SK-N-SH (cell line): ENCODE results near the gene CCDC91. TPM values are rescaled to one million over a fixed set of nuclear protein-coding genes. Genes with fewer than 3 reads are reported as not detected.

Source experiments
- CTCF ChIA-PET: fragments of 300-600, 350-600 bp; formaldehyde crosslinking; extraction: SDS; loops from one replicate; lab custom pipeline; 2021; lab: Yijun Ruan, JAX
- POLR2A ChIA-PET: fragments of 350-600 bp; sonication (Branson Sonifier 250); formaldehyde crosslinking; extraction: SDS; loops from one replicate; lab custom pipeline; 2020; ENCODE audit warnings: antibody characterized with exemption, inconsistent platforms; lab: Yijun Ruan, JAX
- DNase-seq: peaks from one replicate; pipeline ENCODE4 v3.0.0; 2012
- H2AFZ ChIP-seq: fragments of 200-600 bp; sonication (generic); 2 replicates; pipeline ENCODE4 v1.8.1; 2016; ENCODE audit warnings: antibody characterized with exemption, mild to moderate bottlenecking, low read depth
- H3F3A ChIP-seq: fragments of 200-600 bp; sonication (generic); replicated peaks from 2 replicates; pipeline ENCODE3; 2016; ENCODE audit warnings: antibody characterized with exemption, mild to moderate bottlenecking; ENCODE audit not compliant: insufficient read depth
- H3K27ac ChIP-seq, 2 experiments: fragments of 200-500 bp in 1 of 2; fragments of 200-600 bp in 1 of 2; sonication (Bioruptor generic) in 1 of 2; sonication (generic), shearing (Covaris generic) in 1 of 2; 2 replicates each; pipeline versions ENCODE4 v1.5.1 to v1.6.1; 2014 to 2016; ENCODE audit warnings: low read depth in 2 of 2, inconsistent platforms in 1 of 2, low read length in 1 of 2, mild to moderate bottlenecking in 1 of 2, mixed read lengths in 1 of 2
- H3K27me3 ChIP-seq: fragments of 200-600 bp; sonication (generic), shearing (Covaris generic); 2 replicates; pipeline ENCODE4 v1.6.1; 2016; ENCODE audit warnings: mixed run types; ENCODE audit not compliant: insufficient read depth
- H3K36me3 ChIP-seq, 2 experiments: fragments of 200-500 bp in 1 of 2; fragments of 200-600 bp in 1 of 2; sonication (Bioruptor generic) in 1 of 2; sonication (generic) in 1 of 2; replicated peaks in 1 of 2; 2 replicates each; pipeline versions ENCODE3 to v1.5.1; 2014 to 2016; ENCODE audit warnings: low read length in 1 of 2, mild to moderate bottlenecking in 1 of 2; ENCODE audit not compliant: insufficient read depth in 2 of 2, control insufficient read depth in 1 of 2
- H3K4me1 ChIP-seq, 2 experiments: fragments of 200-500 bp in 1 of 2; fragments of 200-600 bp in 1 of 2; sonication (Bioruptor generic) in 1 of 2; sonication (generic), shearing (Covaris generic) in 1 of 2; 2 replicates each; pipeline versions ENCODE4 v1.5.1 to v1.6.1; 2014 to 2016; ENCODE audit warnings: low read depth in 1 of 2, low read length in 1 of 2, mixed run types in 1 of 2; ENCODE audit not compliant: insufficient read depth in 2 of 2, control insufficient read depth in 1 of 2
- H3K4me2 ChIP-seq: fragments of 200-600 bp; sonication (generic), shearing (Covaris generic); 2 replicates; pipeline ENCODE4 v1.6.1; 2017; ENCODE audit warnings: mixed run types
- H3K4me3 ChIP-seq, 2 experiments: fragments of 200-500 bp in 1 of 2; fragments of 200-600 bp in 1 of 2; sonication (Bioruptor generic) in 1 of 2; sonication (generic), shearing (Covaris generic) in 1 of 2; 2 replicates each; pipeline versions ENCODE4 v1.5.1 to v1.8.1; 2014 to 2016; ENCODE audit warnings: low read depth in 2 of 2, inconsistent platforms in 1 of 2, low read length in 1 of 2, mild to moderate bottlenecking in 1 of 2, mixed read lengths in 1 of 2, moderate library complexity in 1 of 2
- H3K79me2 ChIP-seq: fragments of 200-600 bp; sonication (generic); 2 replicates; pipeline ENCODE4 v1.8.1; 2017; ENCODE audit warnings: mild to moderate bottlenecking; ENCODE audit not compliant: insufficient read depth
- H3K9ac ChIP-seq: fragments of 200-600 bp; sonication (generic); 2 replicates; pipeline ENCODE4 v1.6.1; 2017; ENCODE audit warnings: mixed run types
- H3K9me2 ChIP-seq: fragments of 200-600 bp; sonication (generic); 2 replicates; pipeline ENCODE4 v1.6.1; 2017; ENCODE audit warnings: mixed run types
- H3K9me3 ChIP-seq: fragments of 200-600 bp; sonication (generic); 2 replicates; pipeline ENCODE4 v1.6.1; 2017; ENCODE audit warnings: mixed run types, mild to moderate bottlenecking, moderate library complexity
- H4K20me1 ChIP-seq: fragments of 200-600 bp; sonication (generic); 2 replicates; pipeline ENCODE4 v1.6.1; 2017; ENCODE audit warnings: mild to moderate bottlenecking, mixed run types; ENCODE audit not compliant: insufficient read depth
- CHD2 ChIP-seq: fragments of 150-350 bp; IDR thresholded peaks from 2 replicates; pipeline ENCODE4 v1.6.1; 2018; ENCODE audit warnings: low read length; ENCODE audit not compliant: partially characterized antibody
- FOXJ3 ChIP-seq: sonication (generic); formaldehyde crosslinking; IDR thresholded peaks from 2 replicates; pipeline ENCODE4 v1.5.1; 2020; ENCODE audit warnings: mild to moderate bottlenecking, missing genetic modification reagents
- FOXM1 ChIP-seq: IDR thresholded peaks from 2 replicates; pipeline ENCODE4 v1.4.0; 2012; ENCODE audit warnings: low read depth, mild to moderate bottlenecking
- GABPA ChIP-seq: IDR thresholded peaks from 2 replicates; pipeline ENCODE4 v1.4.0; 2012; ENCODE audit warnings: low read depth, mild to moderate bottlenecking
- GATA2 ChIP-seq: sonication (generic); formaldehyde crosslinking; IDR thresholded peaks from 2 replicates; pipeline ENCODE4 v1.5.0; 2020; ENCODE audit warnings: mild to moderate bottlenecking, missing genetic modification reagents
- JUND ChIP-seq: IDR thresholded peaks from 2 replicates; pipeline ENCODE4 v1.4.0; 2012
- MEF2A ChIP-seq: IDR thresholded peaks from 2 replicates; pipeline ENCODE4 v1.4.0; 2012; ENCODE audit warnings: low read depth, borderline replicate concordance
- NFIC ChIP-seq: IDR thresholded peaks from 2 replicates; pipeline ENCODE4 v1.4.0; 2012; ENCODE audit warnings: borderline replicate concordance
- RCOR1 ChIP-seq: fragments of 150-350 bp; IDR thresholded peaks from 2 replicates; pipeline ENCODE4 v1.6.1; 2017; ENCODE audit warnings: antibody characterized with exemption, low read length
- RFX5 ChIP-seq: IDR thresholded peaks from 2 replicates; pipeline ENCODE4 v1.6.1; 2012; ENCODE audit warnings: mild to moderate bottlenecking, improper control_type of control experiment, low read length
- RXRA ChIP-seq: IDR thresholded peaks from 2 replicates; pipeline ENCODE4 v1.4.0; 2012; ENCODE audit warnings: low read depth, mild to moderate bottlenecking, borderline replicate concordance
- SIN3A ChIP-seq: IDR thresholded peaks from 2 replicates; pipeline ENCODE4 v1.6.1; 2012; ENCODE audit warnings: low read depth, mild to moderate bottlenecking, low read length, moderate library complexity, borderline replicate concordance
- SMC3 ChIP-seq: IDR thresholded peaks from 2 replicates; pipeline ENCODE4 v1.6.1; 2012; ENCODE audit warnings: low read depth, low read length, improper control_type of control experiment
- TCF12 ChIP-seq: IDR thresholded peaks from 2 replicates; pipeline ENCODE4 v1.4.0; 2012
- TEAD4 ChIP-seq: IDR thresholded peaks from 2 replicates; pipeline ENCODE4 v1.4.0; 2012; ENCODE audit warnings: mild to moderate bottlenecking, borderline replicate concordance; ENCODE audit not compliant: insufficient read depth
- YY1 ChIP-seq: IDR thresholded peaks from 2 replicates; pipeline ENCODE4 v1.4.0; 2012; ENCODE audit warnings: low read depth, mild to moderate bottlenecking
- WGBS: methylation state at CpG from one replicate; pipeline ENCODE4 v1.1.6; 2017; ENCODE audit warnings: low lambda C conversion rate; 5-methylcytosine and 5-hydroxymethylcytosine counted together
- polyA plus RNA-seq, 3 experiments: library from polyadenylated mRNA; depleted of rRNA; stranded (reverse); fragments of >200 nt; gene quantifications; 2 replicates each; pipeline ENCODE4 v1.2.3, GENCODE V29; 2012
- TF ChIP-seq, protein P1 (sequence below): IDR thresholded peaks from 2 replicates; pipeline ENCODE4 v1.4.0; 2012; ENCODE audit warnings: low read depth, borderline replicate concordance
- TF ChIP-seq, protein P2 (sequence below): IDR thresholded peaks from 2 replicates; pipeline ENCODE4 v1.4.0; 2012; ENCODE audit warnings: low read depth
- TF ChIP-seq, protein P3 (sequence below): IDR thresholded peaks from 2 replicates; pipeline ENCODE4 v1.4.0; 2012; ENCODE audit warnings: low read depth, borderline replicate concordance
- TF ChIP-seq, protein P4 (sequence below): fragments of 150-350 bp; IDR thresholded peaks from 2 replicates; pipeline ENCODE4 v1.6.1; 2017; ENCODE audit warnings: antibody characterized with exemption, low read length, low read depth, borderline replicate concordance
- TF ChIP-seq, protein P5 (sequence below): IDR thresholded peaks from 2 replicates; pipeline ENCODE4 v1.6.1; 2012; ENCODE audit warnings: mild to moderate bottlenecking, low read depth, low read length, moderate library complexity

CCDC91 gene
- polyA plus RNA-seq, 1 of the 3 experiments (the other 2 are of a cell fraction) = 13.0 TPM

DNA sequence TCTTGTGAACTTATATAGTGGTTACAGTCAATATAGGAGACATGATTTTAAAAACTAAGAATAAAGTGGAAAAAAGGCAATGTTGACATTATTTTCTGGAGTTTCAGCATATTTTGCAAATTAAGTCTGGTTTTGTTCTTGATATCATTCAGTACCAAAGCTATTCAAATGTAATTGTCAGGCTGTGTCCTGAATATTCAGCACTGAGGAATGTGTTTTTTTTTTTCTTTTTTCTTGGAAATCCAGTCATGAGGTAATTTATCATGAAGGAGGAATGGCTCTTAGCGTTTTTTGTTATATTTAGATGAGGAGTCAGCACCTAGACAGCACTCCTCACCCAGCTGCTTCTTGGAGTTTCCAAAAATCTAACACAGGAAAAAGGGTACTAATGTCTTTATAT lies 225.5 kb downstream of the CCDC91 start (continued):
- TF ChIP-seq, protein P1, sequence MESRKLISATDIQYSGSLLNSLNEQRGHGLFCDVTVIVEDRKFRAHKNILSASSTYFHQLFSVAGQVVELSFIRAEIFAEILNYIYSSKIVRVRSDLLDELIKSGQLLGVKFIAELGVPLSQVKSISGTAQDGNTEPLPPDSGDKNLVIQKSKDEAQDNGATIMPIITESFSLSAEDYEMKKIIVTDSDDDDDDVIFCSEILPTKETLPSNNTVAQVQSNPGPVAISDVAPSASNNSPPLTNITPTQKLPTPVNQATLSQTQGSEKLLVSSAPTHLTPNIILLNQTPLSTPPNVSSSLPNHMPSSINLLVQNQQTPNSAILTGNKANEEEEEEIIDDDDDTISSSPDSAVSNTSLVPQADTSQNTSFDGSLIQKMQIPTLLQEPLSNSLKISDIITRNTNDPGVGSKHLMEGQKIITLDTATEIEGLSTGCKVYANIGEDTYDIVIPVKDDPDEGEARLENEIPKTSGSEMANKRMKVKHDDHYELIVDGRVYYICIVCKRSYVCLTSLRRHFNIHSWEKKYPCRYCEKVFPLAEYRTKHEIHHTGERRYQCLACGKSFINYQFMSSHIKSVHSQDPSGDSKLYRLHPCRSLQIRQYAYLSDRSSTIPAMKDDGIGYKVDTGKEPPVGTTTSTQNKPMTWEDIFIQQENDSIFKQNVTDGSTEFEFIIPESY = no peak
- TF ChIP-seq FOXJ3 = no peak
- peak; percentile 72 for TF ChIP-seq TCF12
- TF ChIP-seq SMC3 = no peak
- TF ChIP-seq RFX5 = no peak
- TF ChIP-seq GATA2 (CRISPR knock-in tag) = no peak
- no peak for TF ChIP-seq FOXM1
- peak; percentile 43; the same call in 1 of the 2 replicates for TF ChIP-seq NFIC
- TF ChIP-seq RCOR1 = no peak
- peak; percentile 76 for TF ChIP-seq JUND
- TF ChIP-seq YY1 = no peak
- TF ChIP-seq MEF2A = peak; percentile 86
- TF ChIP-seq, protein P2, sequence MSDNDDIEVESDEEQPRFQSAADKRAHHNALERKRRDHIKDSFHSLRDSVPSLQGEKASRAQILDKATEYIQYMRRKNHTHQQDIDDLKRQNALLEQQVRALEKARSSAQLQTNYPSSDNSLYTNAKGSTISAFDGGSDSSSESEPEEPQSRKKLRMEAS = no peak
- no peak for TF ChIP-seq GABPA
- 0 out of 2 replicates have a peak, but pooled peaks have one; percentile 16 for TF ChIP-seq TEAD4
- TF ChIP-seq, protein P3, sequence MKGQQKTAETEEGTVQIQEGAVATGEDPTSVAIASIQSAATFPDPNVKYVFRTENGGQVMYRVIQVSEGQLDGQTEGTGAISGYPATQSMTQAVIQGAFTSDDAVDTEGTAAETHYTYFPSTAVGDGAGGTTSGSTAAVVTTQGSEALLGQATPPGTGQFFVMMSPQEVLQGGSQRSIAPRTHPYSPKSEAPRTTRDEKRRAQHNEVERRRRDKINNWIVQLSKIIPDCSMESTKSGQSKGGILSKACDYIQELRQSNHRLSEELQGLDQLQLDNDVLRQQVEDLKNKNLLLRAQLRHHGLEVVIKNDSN = no peak

DNA sequence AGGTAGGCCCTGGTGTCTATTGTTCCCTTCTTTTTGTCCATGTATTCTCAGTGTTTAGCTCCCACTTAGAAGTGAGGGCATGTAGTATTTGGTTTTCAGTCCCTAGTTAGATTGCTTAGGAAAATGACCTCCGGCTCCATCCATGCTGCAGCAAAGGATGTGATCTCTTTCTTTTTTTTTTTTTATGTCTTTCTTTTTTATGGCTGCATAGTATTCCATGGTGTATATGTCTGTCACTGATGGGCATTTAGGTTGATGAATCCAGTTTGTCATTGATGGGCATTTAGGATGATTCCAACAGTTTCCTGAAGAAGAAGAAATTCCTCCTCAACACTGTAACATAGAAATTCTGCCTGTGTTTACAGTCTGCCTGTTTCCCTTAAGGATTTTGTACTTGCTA lies 231.1 kb downstream of the CCDC91 start:
- Histone ChIP-seq H3K36me3 (no peaks in the 10 kb centered on the region), H3K9me2 (no peaks in the 10 kb centered on the region), H3K27me3 (no peaks in the 10 kb centered on the region), H4K20me1 (no peaks in the 10 kb centered on the region), H3K79me2 (no peaks in the 10 kb centered on the region), H3K9me3 (no peaks in the 10 kb centered on the region), H3K4me1 (no peaks in the 10 kb centered on the region; a peak in 1 of 4 replicates), H2AFZ (no peak overlapping the region), H3K4me3 (no peak overlapping the region), H3K27ac (no peak overlapping the region), H3K9ac (no peak overlapping the region), H3K4me2 (no peak overlapping the region), H3F3A (peaks cover 2% of the 10 kb centered on the region)
- POLR2A ChIA-PET = no interaction called here
- WGBS = 88% methylated on average over 1 of the region's 1 CpG
- TF ChIP-seq, protein P3 = no peak
- TF ChIP-seq, protein P4, sequence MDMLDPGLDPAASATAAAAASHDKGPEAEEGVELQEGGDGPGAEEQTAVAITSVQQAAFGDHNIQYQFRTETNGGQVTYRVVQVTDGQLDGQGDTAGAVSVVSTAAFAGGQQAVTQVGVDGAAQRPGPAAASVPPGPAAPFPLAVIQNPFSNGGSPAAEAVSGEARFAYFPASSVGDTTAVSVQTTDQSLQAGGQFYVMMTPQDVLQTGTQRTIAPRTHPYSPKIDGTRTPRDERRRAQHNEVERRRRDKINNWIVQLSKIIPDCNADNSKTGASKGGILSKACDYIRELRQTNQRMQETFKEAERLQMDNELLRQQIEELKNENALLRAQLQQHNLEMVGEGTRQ = no peak
- TF ChIP-seq CHD2 (no peak), YY1 (no peak), RXRA (no peak), SIN3A (no peak)
- TF ChIP-seq, protein P5, sequence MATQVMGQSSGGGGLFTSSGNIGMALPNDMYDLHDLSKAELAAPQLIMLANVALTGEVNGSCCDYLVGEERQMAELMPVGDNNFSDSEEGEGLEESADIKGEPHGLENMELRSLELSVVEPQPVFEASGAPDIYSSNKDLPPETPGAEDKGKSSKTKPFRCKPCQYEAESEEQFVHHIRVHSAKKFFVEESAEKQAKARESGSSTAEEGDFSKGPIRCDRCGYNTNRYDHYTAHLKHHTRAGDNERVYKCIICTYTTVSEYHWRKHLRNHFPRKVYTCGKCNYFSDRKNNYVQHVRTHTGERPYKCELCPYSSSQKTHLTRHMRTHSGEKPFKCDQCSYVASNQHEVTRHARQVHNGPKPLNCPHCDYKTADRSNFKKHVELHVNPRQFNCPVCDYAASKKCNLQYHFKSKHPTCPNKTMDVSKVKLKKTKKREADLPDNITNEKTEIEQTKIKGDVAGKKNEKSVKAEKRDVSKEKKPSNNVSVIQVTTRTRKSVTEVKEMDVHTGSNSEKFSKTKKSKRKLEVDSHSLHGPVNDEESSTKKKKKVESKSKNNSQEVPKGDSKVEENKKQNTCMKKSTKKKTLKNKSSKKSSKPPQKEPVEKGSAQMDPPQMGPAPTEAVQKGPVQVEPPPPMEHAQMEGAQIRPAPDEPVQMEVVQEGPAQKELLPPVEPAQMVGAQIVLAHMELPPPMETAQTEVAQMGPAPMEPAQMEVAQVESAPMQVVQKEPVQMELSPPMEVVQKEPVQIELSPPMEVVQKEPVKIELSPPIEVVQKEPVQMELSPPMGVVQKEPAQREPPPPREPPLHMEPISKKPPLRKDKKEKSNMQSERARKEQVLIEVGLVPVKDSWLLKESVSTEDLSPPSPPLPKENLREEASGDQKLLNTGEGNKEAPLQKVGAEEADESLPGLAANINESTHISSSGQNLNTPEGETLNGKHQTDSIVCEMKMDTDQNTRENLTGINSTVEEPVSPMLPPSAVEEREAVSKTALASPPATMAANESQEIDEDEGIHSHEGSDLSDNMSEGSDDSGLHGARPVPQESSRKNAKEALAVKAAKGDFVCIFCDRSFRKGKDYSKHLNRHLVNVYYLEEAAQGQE = no peak
- CTCF ChIA-PET = interaction anchor here (0.6 kb wide), 1 partner anchor 100 kb away, joined by 3 read pairs; no protein-coding TSS in a partner anchor
- no peak for DNase-seq
